Measurements from ENCODE around the gene ZNHIT2. TPM values are rescaled to one million over a fixed set of nuclear protein-coding genes. Genes with fewer than 3 reads are reported as not detected.

Gene ZNHIT2
- total RNA-seq, 1 donor from 2014 or later, result 14.0 TPM

- no peak for DNase-seq (ENCODE audit: extremely low read depth, low read depth, low spot score)
Measured at GRCh38 chr11:65078786-65079342, 38.6 kb downstream of the ZNHIT2 start.

GRCh38 chr11:65078151-65078550 lies 39.4 kb downstream of the ZNHIT2 start:
- DNase-seq (ENCODE audit: extremely low read depth, low read depth, low spot score), result no peak

- DNase-seq (ENCODE audit: extremely low read depth, low read depth, low spot score), result no peak
Measured at GRCh38 chr11:65077451-65077850, 40.0 kb downstream of the ZNHIT2 start.

GRCh38 chr11:65072631-65072966 lies 44.9 kb downstream of the ZNHIT2 start:
- DNase-seq (ENCODE audit: extremely low read depth, low read depth, low spot score), result no peak

- no peak for DNase-seq (ENCODE audit: extremely low read depth, low read depth, low spot score)
Measured at GRCh38 chr11:65071907-65072630, 45.4 kb downstream of the ZNHIT2 start.

- DNase-seq (ENCODE audit: extremely low read depth, low read depth, low spot score), result no peak
Measured at GRCh38 chr11:65069217-65069616, 48.3 kb downstream of the ZNHIT2 start.

GRCh38 chr11:65067446-65067845 lies 50.1 kb downstream of the ZNHIT2 start:
- no peak for DNase-seq (ENCODE audit: extremely low read depth, low read depth, low spot score)

GRCh38 chr11:65066805-65067291 lies 50.7 kb downstream of the ZNHIT2 start:
- DNase-seq (ENCODE audit: extremely low read depth, low read depth, low spot score), result no peak

Other genes starting within 250 kb of the ZNHIT2 start
- gene EHD1, start 239.1 kb downstream of the ZNHIT2 start, total RNA-seq, result 142 and 158 TPM in 2 replicates
- gene ATG2A, start 200.5 kb downstream of the ZNHIT2 start, total RNA-seq, result 27.6 and 34.5 TPM in 2 replicates
- gene PPP2R5B, start 193.0 kb downstream of the ZNHIT2 start, total RNA-seq, result 27.2 and 47.9 TPM in 2 replicates
- not detected in 2 replicates for gene GPHA2, start 181.8 kb downstream of the ZNHIT2 start, total RNA-seq
- gene MAJIN, start 145.6 kb downstream of the ZNHIT2 start, total RNA-seq, result 0.68 TPM in 1 of 2 replicates, not detected in the other
- 1.3 and 2.7 TPM in 2 replicates for gene BATF2, start 120.7 kb downstream of the ZNHIT2 start, total RNA-seq
- 191 and 202 TPM in 2 replicates for gene ARL2, start 103.5 kb downstream of the ZNHIT2 start, total RNA-seq
- 12.4 and 12.6 TPM in 2 replicates for gene SNX15, start 90.3 kb downstream of the ZNHIT2 start, total RNA-seq
- 16.8 and 17.8 TPM in 2 replicates for gene SAC3D1, start 76.5 kb downstream of the ZNHIT2 start, total RNA-seq
- 2.8 and 5.5 TPM in 2 replicates for gene NAALADL1, start 59.1 kb downstream of the ZNHIT2 start, total RNA-seq
- 3.7 and 5.1 TPM in 2 replicates for gene CDCA5, start 33.7 kb downstream of the ZNHIT2 start, total RNA-seq
- gene ZFPL1, start 33.5 kb downstream of the ZNHIT2 start, total RNA-seq, result 34.7 and 49.8 TPM in 2 replicates
- 318 and 356 TPM in 2 replicates for gene VPS51, start 21.5 kb downstream of the ZNHIT2 start, total RNA-seq
- gene TM7SF2, start 5.8 kb downstream of the ZNHIT2 start, total RNA-seq, result 12.8 and 28.2 TPM in 2 replicates
- 461 and 516 TPM in 2 replicates for gene FAU, start 4.4 kb upstream of the ZNHIT2 start, total RNA-seq
- gene MRPL49, start 4.6 kb upstream of the ZNHIT2 start, total RNA-seq, result 49.7 and 57.4 TPM in 2 replicates
- 23.3 and 38.4 TPM in 2 replicates for gene SYVN1, start 16.8 kb upstream of the ZNHIT2 start, total RNA-seq
- not detected in 2 replicates for gene SPDYC, start 52.5 kb upstream of the ZNHIT2 start, total RNA-seq
- gene CAPN1, start 64.2 kb upstream of the ZNHIT2 start, total RNA-seq, result 235 and 239 TPM in 2 replicates
- 13.8 and 16.1 TPM in 2 replicates for gene POLA2, start 144.3 kb upstream of the ZNHIT2 start, total RNA-seq
- 48.0 and 56.5 TPM in 2 replicates for gene CDC42EP2, start 197.2 kb upstream of the ZNHIT2 start, total RNA-seq
- gene DPF2, start 216.2 kb upstream of the ZNHIT2 start, total RNA-seq, result 40.9 and 52.2 TPM in 2 replicates
- gene TIGD3, start 237.1 kb upstream of the ZNHIT2 start, total RNA-seq, result 0.41 TPM in 1 of 2 replicates, not detected in the other

Measured in glomerular endothelial cell (primary cell).